HCT116 (cell line): ENCODE results near the gene TEDC2.

Source experiments
- ATF3 ChIP-seq: IDR thresholded peaks from 2 replicates; pipeline ENCODE4 v1.6.1; 2012
- CEBPB ChIP-seq: IDR thresholded peaks from 2 replicates; pipeline ENCODE4 v1.6.1; 2012; ENCODE audit warnings: low read depth
- CTCF ChIP-seq, 3 experiments: fragments of 200-600 bp in 1 of 3; sonication (generic) in 1 of 3; IDR thresholded peaks in 2 of 3; conservative IDR thresholded peaks in 1 of 3; 2 replicates each; pipeline ENCODE4 v1.5.1; 2012 to 2017; ENCODE audit warnings: low read depth in 2 of 3, low read length in 2 of 3, antibody characterized with exemption in 1 of 3, borderline replicate concordance in 1 of 3, control low read depth in 1 of 3, mild to moderate bottlenecking in 1 of 3, mixed read lengths in 1 of 3, mixed run types in 1 of 3, moderate library complexity in 1 of 3; ENCODE audit not compliant: insufficient read depth in 1 of 3
- EGR1 ChIP-seq: IDR thresholded peaks from 2 replicates; pipeline ENCODE4 v1.6.1; 2012; ENCODE audit warnings: low read depth
- EZH2 ChIP-seq: fragments of 200-600 bp; sonication (generic); IDR thresholded peaks from 2 replicates; pipeline ENCODE4 v1.6.1; 2017; ENCODE audit warnings: antibody characterized with exemption, mixed run types
- EZH2phosphoT487 ChIP-seq: fragments of 200-600 bp; IDR thresholded peaks from 2 replicates; pipeline ENCODE4 v1.6.1; 2018; ENCODE audit warnings: antibody characterized with exemption, borderline replicate concordance
- POLR2A ChIP-seq: IDR thresholded peaks from 2 replicates; pipeline ENCODE4 v1.7.0; 2011; ENCODE audit warnings: borderline replicate concordance; ENCODE audit not compliant: insufficient read depth, insufficient read length; ENCODE audit errors: extremely low read depth
- RAD21 ChIP-seq: IDR thresholded peaks from 2 replicates; pipeline ENCODE4 v1.6.1; 2012; ENCODE audit warnings: low read depth, mild to moderate bottlenecking
- REST ChIP-seq: IDR thresholded peaks from 2 replicates; pipeline ENCODE4 v1.6.1; 2012; ENCODE audit warnings: low read depth
- SP1 ChIP-seq: IDR thresholded peaks from 2 replicates; pipeline ENCODE4 v1.6.1; 2012; ENCODE audit warnings: low read depth
- SRF ChIP-seq: IDR thresholded peaks from 2 replicates; pipeline ENCODE4 v1.6.1; 2012; ENCODE audit warnings: low read depth
- YY1 ChIP-seq: IDR thresholded peaks from 2 replicates; pipeline ENCODE4 v1.6.1; 2011; ENCODE audit warnings: low read length, low read depth, moderate library complexity, mild to moderate bottlenecking; ENCODE audit not compliant: insufficient replicate concordance; ENCODE audit errors: extremely low read depth

GRCh38 chr16:2497695-2498484 lies 38.0 kb downstream of the TEDC2 start:
- TF ChIP-seq CTCF (IDR thresholded peaks at IDR 0.05 in 2 of 3, conservative IDR thresholded peaks at IDR 0.05 in 1 of 3; ENCODE audit: borderline replicate concordance in 1 of 3, insufficient read depth in 1 of 3, low read depth in 2 of 3, low read length in 2 of 3) (no peak), SRF (no peak), CEBPB (no peak), EZH2 (no peak), POLR2A (no peak), RAD21 (no peak), EZH2phosphoT487 (no peak), SP1 (no peak), REST (no peak), YY1 (no peak), EGR1 (no peak), ATF3 (no peak)
